ENCODE results near the gene POLD2.

GRCh38 chr7:44064791-44065430 lies 58.4 kb downstream of the POLD2 start:
- no peak for TF ChIP-seq RAD21 (conservative IDR thresholded peaks at IDR 0.05)
- no peak for TF ChIP-seq CTCF (IDR thresholded peaks at IDR 0.05; ENCODE audit: poor library complexity, severe bottlenecking)
- no peak for TF ChIP-seq EZH2 (IDR thresholded peaks at IDR 0.05; ENCODE audit: borderline replicate concordance, insufficient read depth, low read length, poor library complexity, severe bottlenecking)
- no peak for TF ChIP-seq EP300 (conservative IDR thresholded peaks at IDR 0.05; ENCODE audit: poor library complexity, severe bottlenecking)
- no peak for TF ChIP-seq REST (IDR thresholded peaks at IDR 0.05; ENCODE audit: borderline replicate concordance)
- TF ChIP-seq TAF1 (IDR thresholded peaks at IDR 0.05; ENCODE audit: low read depth): no peak
- no peak for TF ChIP-seq POLR2AphosphoS5 (IDR thresholded peaks at IDR 0.05)
- TF ChIP-seq SMC3 (conservative IDR thresholded peaks at IDR 0.05; ENCODE audit: poor library complexity): no peak
